Peyer's patch (tissue), 4 donors: ENCODE data around the gene CYTH3. TPM values are rescaled to one million over a fixed set of nuclear protein-coding genes. Genes with fewer than 3 reads are reported as not detected.
A peak's percentile ranks its signal among the peaks of the same experiment; 100 is the strongest.
"Not testable (repeated sequence)": the region's sequence is repeated elsewhere in the genome, so short reads cannot be mapped to it uniquely, and the experiment has no call there.

ENCODE experiments used
- DNase-seq, 3 donors: peaks; one replicate each; pipeline ENCODE4 v3.0.0-alpha.2; 2017 to 2019
- H3K27ac ChIP-seq, 4 donors: fragments of 200-600 bp; sonication (generic); one replicate each; pipeline ENCODE4 v1.5.1; 2016 to 2019
- H3K27me3 ChIP-seq, 2 donors: fragments of 200-600 bp; sonication (generic); one replicate each; pipeline ENCODE4 v1.5.1; 2019
- H3K36me3 ChIP-seq, 3 donors: fragments of 200-600 bp; sonication (generic); one replicate each; pipeline ENCODE4 v1.5.1; 2016 to 2019
- H3K4me1 ChIP-seq, 4 donors: fragments of 200-600 bp; sonication (generic); one replicate each; pipeline ENCODE4 v1.5.1; 2016 to 2019
- H3K4me3 ChIP-seq, 4 donors: fragments of 200-600 bp; sonication (generic); 1 replicate in 3 of 4; 2 replicates in 1 of 4; pipeline ENCODE4 v1.5.1; 2016 to 2019; ENCODE audit warnings: mild to moderate bottlenecking in 1 of 4
- H3K9me3 ChIP-seq, 4 donors: fragments of 200-600 bp; sonication (generic); one replicate each; pipeline ENCODE4 v1.5.1; 2016 to 2019; ENCODE audit warnings: mild to moderate bottlenecking in 1 of 4
- POLR2A ChIP-seq, 2 donors: fragments of 450-650 bp; IDR thresholded peaks; one replicate each; pipeline ENCODE4 v1.5.1; 2017; ENCODE audit warnings: antibody characterized with exemption in 2 of 2, mild to moderate bottlenecking in 2 of 2, moderate library complexity in 2 of 2
- total RNA-seq, 4 donors: library from RNA; depleted of rRNA; stranded (reverse); fragments of >200 nt; gene quantifications; one replicate each; pipeline ENCODE4 v1.1.0, GENCODE V29; 2016
- TF ChIP-seq, protein P1 (sequence below), 6 experiments: fragments of 450-650 bp in 4 of 6; fragments of 200-600 bp in 2 of 6; sonication (generic) in 1 of 6; IDR thresholded peaks; one replicate each; pipeline ENCODE4 v1.5.1; 2017 to 2019; ENCODE audit warnings: antibody characterized with exemption in 6 of 6, mild to moderate bottlenecking in 3 of 6, moderate library complexity in 1 of 6

CYTH3 gene
- total RNA-seq, 4 donors from 2014 or later, result 19.0 to 70.7 (median 45.6) TPM

DNA sequence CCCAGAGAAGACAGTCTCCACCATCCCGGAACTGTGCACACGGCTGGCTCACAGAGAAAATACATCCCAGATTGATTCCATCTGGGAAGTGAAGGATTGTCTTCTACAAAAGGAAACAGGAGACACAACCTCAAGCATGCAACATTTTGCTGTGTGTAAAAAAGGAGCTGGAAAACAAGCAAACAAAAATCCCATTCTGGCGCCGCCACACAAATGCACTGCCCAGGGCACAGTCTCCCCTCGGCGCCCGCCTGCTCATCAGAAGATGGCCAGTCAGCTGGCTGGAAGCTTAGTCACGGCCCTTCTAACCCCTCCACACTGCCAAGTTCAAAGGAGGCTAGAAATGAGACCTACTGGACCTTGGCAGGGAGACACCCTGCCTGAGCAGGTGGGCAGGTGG is 14.1 kb upstream of the CYTH3 start:
- no peaks in the 10 kb centered on the region for H3K4me1 ChIP-seq
- no peak for TF ChIP-seq POLR2A (IDR thresholded peaks at IDR 0.05)
- no peak overlapping the region for H3K4me3 ChIP-seq
- H3K27ac ChIP-seq, result no peak overlapping the region
- no peaks in the 10 kb centered on the region for H3K27me3 ChIP-seq
- DNase-seq, result no peak
- no peaks in the 10 kb centered on the region for H3K36me3 ChIP-seq
- H3K9me3 ChIP-seq, result no peaks in the 10 kb centered on the region

DNA sequence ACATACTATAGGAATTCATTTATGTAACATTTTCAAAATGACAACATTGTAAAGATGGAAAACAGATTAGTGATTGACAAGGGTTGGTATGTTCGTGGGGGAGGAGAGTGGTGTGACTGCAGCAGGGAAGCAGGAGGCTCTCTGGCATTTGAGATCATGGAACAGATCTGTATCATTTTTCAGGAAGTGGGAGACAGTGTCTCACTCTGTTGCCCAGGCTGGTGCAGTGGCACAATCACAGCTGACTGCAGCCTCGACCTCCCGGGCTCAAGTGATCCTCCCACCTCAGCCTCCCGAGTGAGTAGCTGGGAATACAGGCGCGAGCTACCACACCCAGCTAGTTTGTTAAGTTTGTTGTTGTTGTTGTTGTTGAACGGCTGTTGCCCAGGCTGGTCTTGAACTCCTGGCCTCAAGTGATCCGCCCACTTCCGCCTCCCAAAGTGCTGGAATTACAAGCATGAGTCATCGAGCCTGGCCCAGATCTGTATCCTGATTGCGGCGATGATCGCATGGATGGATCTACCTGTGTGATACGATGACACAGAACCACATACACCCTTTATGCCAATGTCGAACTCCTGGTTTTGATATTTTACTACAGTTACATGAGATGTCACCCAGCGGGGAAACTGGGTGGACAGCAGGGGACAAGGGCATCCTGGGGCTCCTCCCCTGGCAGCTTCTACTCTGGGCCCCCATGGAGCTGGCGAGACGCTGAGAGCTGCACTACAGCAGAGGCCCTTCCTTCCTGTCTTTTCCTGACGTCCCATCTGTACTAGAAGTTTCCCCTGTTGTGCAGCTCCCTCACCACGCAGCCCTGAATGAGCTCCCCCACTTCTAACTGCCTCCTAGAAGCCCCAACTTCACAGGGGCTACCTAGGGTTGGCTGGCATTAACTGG is 12.3 kb upstream of the CYTH3 start:
- no peak for TF ChIP-seq POLR2A (IDR thresholded peaks at IDR 0.05)
- TF ChIP-seq, protein P1, sequence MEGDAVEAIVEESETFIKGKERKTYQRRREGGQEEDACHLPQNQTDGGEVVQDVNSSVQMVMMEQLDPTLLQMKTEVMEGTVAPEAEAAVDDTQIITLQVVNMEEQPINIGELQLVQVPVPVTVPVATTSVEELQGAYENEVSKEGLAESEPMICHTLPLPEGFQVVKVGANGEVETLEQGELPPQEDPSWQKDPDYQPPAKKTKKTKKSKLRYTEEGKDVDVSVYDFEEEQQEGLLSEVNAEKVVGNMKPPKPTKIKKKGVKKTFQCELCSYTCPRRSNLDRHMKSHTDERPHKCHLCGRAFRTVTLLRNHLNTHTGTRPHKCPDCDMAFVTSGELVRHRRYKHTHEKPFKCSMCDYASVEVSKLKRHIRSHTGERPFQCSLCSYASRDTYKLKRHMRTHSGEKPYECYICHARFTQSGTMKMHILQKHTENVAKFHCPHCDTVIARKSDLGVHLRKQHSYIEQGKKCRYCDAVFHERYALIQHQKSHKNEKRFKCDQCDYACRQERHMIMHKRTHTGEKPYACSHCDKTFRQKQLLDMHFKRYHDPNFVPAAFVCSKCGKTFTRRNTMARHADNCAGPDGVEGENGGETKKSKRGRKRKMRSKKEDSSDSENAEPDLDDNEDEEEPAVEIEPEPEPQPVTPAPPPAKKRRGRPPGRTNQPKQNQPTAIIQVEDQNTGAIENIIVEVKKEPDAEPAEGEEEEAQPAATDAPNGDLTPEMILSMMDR (IDR thresholded peaks at IDR 0.05), result no peak
- H3K27me3 ChIP-seq, result no peaks in the 10 kb centered on the region
- H3K36me3 ChIP-seq, result no peaks in the 10 kb centered on the region
- no peak overlapping the region for H3K27ac ChIP-seq
- H3K9me3 ChIP-seq, result no peaks in the 10 kb centered on the region
- DNase-seq, result peak in 1 of 3 donors; percentile 50
- no peaks in the 10 kb centered on the region for H3K4me1 ChIP-seq
- no peak overlapping the region for H3K4me3 ChIP-seq

DNA sequence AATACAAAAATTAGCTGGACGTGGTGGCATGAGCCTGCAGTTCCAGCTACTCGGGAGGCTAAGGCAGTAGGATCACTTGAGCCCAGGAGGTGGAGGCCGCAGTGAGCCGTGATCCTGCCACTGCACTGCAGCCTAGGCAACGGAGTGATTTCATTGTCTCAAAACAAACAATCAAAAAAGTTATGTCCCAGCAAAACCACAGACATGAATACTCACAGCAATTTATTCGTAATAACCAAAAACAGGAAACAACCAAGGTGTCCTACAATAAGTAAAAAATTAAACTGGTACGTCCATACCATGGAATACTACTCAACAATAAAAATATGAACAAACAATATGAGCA is 11.6 kb upstream of the CYTH3 start:
- Histone ChIP-seq H3K4me1 (no peaks in the 10 kb centered on the region), H3K4me3 (no peak overlapping the region), H3K27me3 (no peaks in the 10 kb centered on the region), H3K36me3 (no peaks in the 10 kb centered on the region), H3K9me3 (no peaks in the 10 kb centered on the region), H3K27ac (no peak overlapping the region)
- no peak for DNase-seq
- TF ChIP-seq, protein P1 (IDR thresholded peaks at IDR 0.05), result no peak
- TF ChIP-seq POLR2A (IDR thresholded peaks at IDR 0.05), result no peak

- not testable (repeated sequence) for H3K27me3 ChIP-seq, DNase-seq, H3K36me3 ChIP-seq, H3K4me3 ChIP-seq, H3K9me3 ChIP-seq, H3K4me1 ChIP-seq, H3K27ac ChIP-seq
These were observed 11.1 kb upstream of the CYTH3 start for GRCh38 chr7:6283391-6284054.

DNA sequence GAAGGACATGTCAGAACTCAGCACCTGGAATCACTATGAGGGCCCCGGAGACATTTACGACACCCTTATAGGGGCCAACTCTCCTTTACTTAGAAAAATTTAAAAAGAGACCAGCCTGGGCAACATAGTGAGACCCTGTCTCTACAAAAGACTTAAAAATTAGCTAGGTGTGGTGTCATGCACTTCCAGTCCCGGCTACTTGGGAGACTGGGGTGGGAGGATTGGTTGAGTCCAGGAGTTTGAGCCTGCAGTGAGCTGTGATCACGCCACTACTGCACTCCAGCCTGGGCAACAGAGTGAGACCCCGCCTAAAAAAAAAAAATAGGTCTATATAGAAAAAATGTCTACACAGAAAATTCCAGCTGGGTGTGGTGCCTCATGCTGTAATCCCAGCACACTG is 7.5 kb upstream of the CYTH3 start:
- H3K9me3 ChIP-seq, result no peaks in the 10 kb centered on the region
- no peaks in the 10 kb centered on the region for H3K36me3 ChIP-seq
- no peaks in the 10 kb centered on the region for H3K4me1 ChIP-seq
- no peaks in the 10 kb centered on the region for H3K27me3 ChIP-seq
- H3K27ac ChIP-seq, result no peak overlapping the region
- TF ChIP-seq POLR2A (IDR thresholded peaks at IDR 0.05), result no peak
- TF ChIP-seq, protein P1 (IDR thresholded peaks at IDR 0.05), result no peak
- no peak for DNase-seq
- no peak overlapping the region for H3K4me3 ChIP-seq

- Histone ChIP-seq H3K9me3 (no peaks in the 10 kb centered on the region), H3K27ac (no peak overlapping the region), H3K36me3 (no peaks in the 10 kb centered on the region), H3K27me3 (no peaks in the 10 kb centered on the region), H3K4me3 (no peak overlapping the region), H3K4me1 (no peaks in the 10 kb centered on the region)
- TF ChIP-seq POLR2A (IDR thresholded peaks at IDR 0.05), result no peak
- TF ChIP-seq, protein P1 (IDR thresholded peaks at IDR 0.05), result no peak
- no peak for DNase-seq
These were observed 6.9 kb upstream of the CYTH3 start for GRCh38 chr7:6279341-6279740.
